Measurements from ENCODE around the gene SLC26A4. TPM values are rescaled to one million over a fixed set of nuclear protein-coding genes. Genes with fewer than 3 reads are reported as not detected.
"Not testable (repeated sequence)": the region's sequence is repeated elsewhere in the genome, so short reads cannot be mapped to it uniquely, and the experiment has no call there.

The SLC26A4 gene
- total RNA-seq, 1 donor from 2014 or later: 0.43 TPM

- no peak overlapping the region for H3K4me3 Mint-ChIP-seq (ENCODE audit: low read depth)
Measured at GRCh38 chr7:107631588-107632491, 28.8 kb upstream of the SLC26A4 start.

GRCh38 chr7:107632492-107632865 is 28.1 kb upstream of the SLC26A4 start:
- no peaks in the 10 kb centered on the region for H3K27me3 Mint-ChIP-seq
- H3K9me3 Mint-ChIP-seq (ENCODE audit: low read depth): no peaks in the 10 kb centered on the region
- no peaks in the 10 kb centered on the region for H3K36me3 Mint-ChIP-seq (ENCODE audit: insufficient read depth)
- no peak overlapping the region for H3K4me3 Mint-ChIP-seq (ENCODE audit: low read depth)
- no peak overlapping the region for H3K27ac Mint-ChIP-seq
- DNase-seq (ENCODE audit: low spot score, unreplicated experiment): no peak
- no peaks in the 10 kb centered on the region for H3K4me1 Mint-ChIP-seq (ENCODE audit: low read depth)
- no peak for TF ChIP-seq CTCF (IDR thresholded peaks at IDR 0.05; ENCODE audit: unreplicated experiment)

More at GRCh38 chr7:107631588-107632491, 28.8 kb upstream of the SLC26A4 start:
- TF ChIP-seq CTCF (IDR thresholded peaks at IDR 0.05; ENCODE audit: unreplicated experiment): no peak
- H3K4me1 Mint-ChIP-seq (ENCODE audit: low read depth): no peaks in the 10 kb centered on the region
- H3K36me3 Mint-ChIP-seq (ENCODE audit: insufficient read depth): no peaks in the 10 kb centered on the region
- no peaks in the 10 kb centered on the region for H3K27me3 Mint-ChIP-seq
- DNase-seq (ENCODE audit: low spot score, unreplicated experiment): no peak
- H3K9me3 Mint-ChIP-seq (ENCODE audit: low read depth): peaks cover 5% of the 10 kb centered on the region
- H3K27ac Mint-ChIP-seq: no peak overlapping the region

- peaks cover 17% of the 10 kb centered on the region for H3K27me3 Mint-ChIP-seq
- H3K27ac Mint-ChIP-seq: no peak overlapping the region
- H3K4me1 Mint-ChIP-seq (ENCODE audit: low read depth): no peaks in the 10 kb centered on the region
- TF ChIP-seq CTCF (IDR thresholded peaks at IDR 0.05; ENCODE audit: unreplicated experiment): no peak
- H3K36me3 Mint-ChIP-seq (ENCODE audit: insufficient read depth): no peaks in the 10 kb centered on the region
- H3K9me3 Mint-ChIP-seq (ENCODE audit: low read depth): no peaks in the 10 kb centered on the region
- DNase-seq (ENCODE audit: low spot score, unreplicated experiment): no peak
- H3K4me3 Mint-ChIP-seq (ENCODE audit: low read depth): no peak overlapping the region
Measured at GRCh38 chr7:107638594-107638993, 22.0 kb upstream of the SLC26A4 start.

GRCh38 chr7:107639070-107639469 is 21.6 kb upstream of the SLC26A4 start:
- H3K4me3 Mint-ChIP-seq (ENCODE audit: low read depth); H3K4me1 Mint-ChIP-seq (ENCODE audit: low read depth); H3K36me3 Mint-ChIP-seq (ENCODE audit: insufficient read depth); H3K27ac Mint-ChIP-seq; H3K9me3 Mint-ChIP-seq (ENCODE audit: low read depth); DNase-seq (ENCODE audit: low spot score, unreplicated experiment): not testable (repeated sequence)
- H3K27me3 Mint-ChIP-seq: peaks cover 19% of the 10 kb centered on the region

- H3K36me3 Mint-ChIP-seq (ENCODE audit: insufficient read depth): no peaks in the 10 kb centered on the region
- no peak for TF ChIP-seq CTCF (IDR thresholded peaks at IDR 0.05; ENCODE audit: unreplicated experiment)
- no peak for DNase-seq (ENCODE audit: low spot score, unreplicated experiment)
- peaks cover 3% of the 10 kb centered on the region for H3K9me3 Mint-ChIP-seq (ENCODE audit: low read depth)
- no peak overlapping the region for H3K4me3 Mint-ChIP-seq (ENCODE audit: low read depth)
- peaks cover 32% of the 10 kb centered on the region for H3K27me3 Mint-ChIP-seq
- H3K4me1 Mint-ChIP-seq (ENCODE audit: low read depth): no peaks in the 10 kb centered on the region
- no peak overlapping the region for H3K27ac Mint-ChIP-seq
Measured at GRCh38 chr7:107641676-107642075, 19.0 kb upstream of the SLC26A4 start.

- Mint-ChIP-seq H3K27ac (no peak overlapping the region), H3K4me3 (ENCODE audit: low read depth) (no peak overlapping the region), H3K27me3 (peaks cover 32% of the 10 kb centered on the region), H3K36me3 (ENCODE audit: insufficient read depth) (no peaks in the 10 kb centered on the region), H3K4me1 (ENCODE audit: low read depth) (no peaks in the 10 kb centered on the region), H3K9me3 (ENCODE audit: low read depth) (peaks cover 3% of the 10 kb centered on the region)
- DNase-seq (ENCODE audit: low spot score, unreplicated experiment): no peak
- TF ChIP-seq CTCF (IDR thresholded peaks at IDR 0.05; ENCODE audit: unreplicated experiment): no peak
Measured at GRCh38 chr7:107642501-107642900, 18.1 kb upstream of the SLC26A4 start.

Measured in progenitor cell of endocrine pancreas (in vitro differentiated cells).